NCI-H2107 (cell line): ENCODE data around the gene LRRC3B.

ENCODE experiments used
- DNase-seq: peaks from one replicate; lab custom pipeline; 2025; lab: John Stamatoyannopoulos, UW

LRRC3B gene

DNA sequence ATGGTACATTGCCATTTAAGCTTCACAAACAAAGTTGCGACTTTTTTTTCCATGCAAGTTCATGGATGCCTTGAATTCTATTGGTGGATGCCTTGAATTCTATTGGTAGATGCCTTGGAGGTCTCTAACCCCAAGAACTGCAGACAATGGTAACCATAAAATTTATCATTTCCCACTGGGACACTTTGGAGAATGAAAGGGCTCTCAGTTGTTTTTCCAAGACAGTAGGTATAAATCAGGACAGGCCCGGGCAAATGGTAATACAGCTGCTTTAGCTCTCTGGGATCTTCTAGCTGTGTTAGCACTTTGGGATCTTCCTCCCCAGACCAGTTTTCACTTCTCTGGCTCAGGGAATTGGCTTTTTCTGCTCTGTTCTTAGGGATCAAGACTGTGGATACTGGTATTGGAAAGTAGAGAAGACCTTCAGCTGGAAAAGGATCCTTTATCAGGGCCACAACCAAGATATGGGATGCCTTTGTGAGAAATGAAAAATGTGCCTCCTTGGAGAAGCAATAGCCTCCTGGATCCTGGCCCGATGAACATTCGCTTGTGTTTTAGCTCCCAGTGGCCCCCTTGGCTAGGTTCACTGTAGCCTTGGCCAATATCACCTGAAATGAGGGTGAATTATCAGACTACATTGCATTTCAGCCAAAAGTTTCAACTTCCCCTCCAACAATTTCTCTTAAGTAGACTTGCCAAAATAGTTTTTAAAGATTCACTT lies 8.3 kb downstream of the LRRC3B start:
- no peak for DNase-seq

DNA sequence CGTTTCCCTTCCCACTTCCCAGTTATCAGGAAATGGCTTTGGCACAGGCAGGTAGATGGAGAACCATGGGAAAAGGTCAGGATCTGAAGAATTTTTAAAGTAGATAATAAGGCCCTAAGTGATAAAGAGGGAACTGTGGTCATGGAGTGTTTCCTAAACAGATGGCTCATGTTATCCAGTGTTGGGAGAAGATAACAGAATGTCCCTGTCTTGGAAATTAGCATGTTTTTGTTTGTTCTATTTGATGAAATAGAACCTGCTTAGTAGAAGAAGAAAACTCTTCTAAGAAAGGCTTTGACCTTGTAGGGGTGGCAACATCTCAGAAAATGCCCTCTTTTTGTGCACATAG lies 8.8 kb downstream of the LRRC3B start:
- DNase-seq: no peak

DNA sequence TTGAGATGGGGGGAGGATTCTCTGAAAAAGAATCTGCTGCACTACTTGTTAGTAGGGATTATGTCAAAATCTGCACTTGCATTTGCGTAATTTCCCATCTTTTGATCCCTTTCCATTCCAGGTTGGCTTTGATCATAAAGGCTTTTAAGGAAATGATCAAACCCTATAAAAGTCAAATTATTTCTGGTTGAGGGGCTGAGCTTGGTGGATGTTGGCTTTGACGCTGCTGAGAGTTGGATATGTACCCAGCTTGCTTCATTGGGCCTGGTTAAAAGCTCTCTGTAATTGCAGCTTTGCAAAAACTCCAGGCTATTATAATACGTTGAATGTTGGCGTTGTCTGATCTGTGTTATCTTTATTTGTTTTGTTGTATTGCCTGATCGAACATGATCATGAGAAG lies 12.0 kb downstream of the LRRC3B start:
- DNase-seq: no peak

DNA sequence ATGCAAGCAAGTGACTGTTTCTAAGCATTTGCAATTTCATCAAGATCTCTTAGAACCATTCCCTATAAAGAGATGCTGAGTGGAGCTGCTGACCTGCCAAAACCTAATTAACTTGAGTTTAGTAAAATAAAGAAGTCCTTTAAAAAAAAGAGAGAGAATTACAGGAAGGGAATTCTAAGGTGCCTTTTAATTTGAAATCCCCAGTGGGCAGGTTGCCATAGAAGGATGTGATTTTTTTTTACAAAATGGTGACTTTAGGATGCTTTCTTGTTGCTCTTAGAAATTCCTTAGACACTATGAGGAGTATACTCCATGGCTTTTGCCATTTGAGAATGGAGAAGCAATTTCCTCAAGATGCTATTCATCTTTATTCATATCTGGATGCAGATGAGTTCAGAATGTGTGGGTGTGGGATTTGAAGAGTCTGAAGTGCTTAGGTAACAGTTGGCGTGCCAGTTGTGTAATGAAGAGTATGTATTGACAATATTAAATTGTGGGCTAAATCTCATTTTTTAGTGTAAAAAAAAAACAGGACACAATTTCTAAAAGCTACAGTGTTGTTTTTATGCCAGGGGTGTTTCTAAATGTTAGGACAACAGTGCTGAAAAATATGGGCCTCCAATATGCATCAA lies 13.6 kb downstream of the LRRC3B start:
- no peak for DNase-seq

DNA sequence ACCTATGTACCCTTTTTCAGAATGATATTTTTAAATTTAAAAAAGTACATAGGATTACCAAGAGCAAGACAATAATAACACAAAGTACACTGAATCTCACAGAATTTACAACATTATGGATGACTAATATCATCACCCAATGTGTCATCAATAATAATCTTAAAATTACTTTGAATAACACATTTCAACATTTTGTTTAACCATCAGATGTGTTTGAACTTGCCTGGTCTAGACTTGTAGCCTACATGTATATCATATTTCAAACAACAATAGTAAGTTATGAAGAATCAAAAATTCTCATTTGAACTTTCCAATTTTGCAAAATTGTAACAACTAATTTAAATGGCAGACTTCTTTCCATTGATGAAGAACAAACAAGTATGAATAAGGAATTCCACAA lies 15.1 kb downstream of the LRRC3B start:
- no peak for DNase-seq

DNA sequence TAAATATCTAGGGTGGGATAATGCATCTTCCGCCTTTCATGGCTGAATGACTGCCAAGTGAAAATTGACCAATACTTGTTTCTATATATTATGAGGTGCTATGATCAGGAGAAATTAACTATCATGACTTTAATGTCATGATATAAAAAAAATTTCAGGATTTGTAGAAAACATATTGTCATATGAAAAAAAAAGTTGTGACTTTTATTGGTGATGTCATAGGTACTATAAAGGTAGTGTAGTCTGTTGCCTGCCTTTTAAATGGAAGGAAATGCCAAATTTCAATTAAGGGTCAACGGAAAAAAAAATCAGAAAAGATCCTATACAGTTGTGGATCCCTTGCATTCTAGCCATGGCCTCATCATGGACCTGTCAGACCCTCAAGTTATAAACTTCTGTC lies 15.5 kb downstream of the LRRC3B start:
- DNase-seq: no peak

DNA sequence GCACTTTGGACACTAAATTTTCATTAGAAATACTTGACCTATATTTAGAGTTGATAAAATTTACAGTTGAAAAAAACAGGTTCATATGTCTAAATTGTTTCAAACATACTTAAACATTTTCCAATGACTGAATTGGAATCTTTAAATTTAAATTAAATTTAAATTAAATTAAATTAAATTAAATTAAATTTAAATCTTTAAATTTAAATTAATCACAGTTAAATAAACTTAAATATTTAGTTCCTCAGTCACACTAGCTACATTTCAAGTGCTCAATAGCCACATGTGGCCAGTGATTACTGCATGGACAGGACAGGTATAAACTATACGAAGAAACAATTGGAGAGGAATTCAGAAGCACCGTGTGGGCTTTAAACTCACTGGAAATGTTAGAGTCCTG lies 16.8 kb downstream of the LRRC3B start:
- DNase-seq: no peak

DNA sequence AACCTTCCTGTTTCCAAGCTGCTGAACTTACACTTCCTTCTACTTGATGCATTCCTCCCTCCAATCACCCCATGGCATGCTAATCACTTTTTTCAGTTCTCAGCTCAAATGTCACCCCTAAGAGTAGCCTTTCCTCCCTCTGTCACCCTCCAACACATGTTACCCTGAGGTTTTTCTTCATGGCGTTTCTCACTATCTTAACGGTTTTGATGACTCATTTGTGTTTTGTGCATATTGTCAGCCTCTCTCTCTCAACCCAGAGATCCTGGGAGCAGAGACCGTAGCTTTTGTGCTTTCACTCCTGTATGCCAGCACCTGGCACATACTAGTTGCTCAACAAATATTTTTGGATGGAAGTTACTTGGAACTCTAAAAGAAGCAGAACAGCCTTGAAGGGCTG lies 24.5 kb downstream of the LRRC3B start:
- DNase-seq: no peak

DNA sequence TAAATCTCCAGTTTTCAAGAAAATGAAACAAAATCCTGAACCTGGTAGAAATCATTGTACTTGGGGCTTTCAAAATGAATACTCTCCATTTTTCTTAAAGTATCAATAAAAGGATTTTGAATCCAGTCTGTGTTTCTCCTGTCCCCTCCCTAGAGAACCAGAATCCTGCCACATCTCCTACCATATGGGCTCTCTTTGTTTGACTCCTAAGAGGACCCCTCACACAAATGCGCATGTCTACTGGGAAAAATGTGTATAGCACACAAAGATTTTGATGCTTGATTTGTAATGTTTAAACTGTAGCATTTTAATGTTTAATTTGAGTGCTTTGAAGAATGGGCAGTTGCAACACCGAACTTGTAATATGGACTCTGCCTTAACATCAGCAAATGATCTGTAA lies 25.9 kb downstream of the LRRC3B start:
- no peak for DNase-seq

DNA sequence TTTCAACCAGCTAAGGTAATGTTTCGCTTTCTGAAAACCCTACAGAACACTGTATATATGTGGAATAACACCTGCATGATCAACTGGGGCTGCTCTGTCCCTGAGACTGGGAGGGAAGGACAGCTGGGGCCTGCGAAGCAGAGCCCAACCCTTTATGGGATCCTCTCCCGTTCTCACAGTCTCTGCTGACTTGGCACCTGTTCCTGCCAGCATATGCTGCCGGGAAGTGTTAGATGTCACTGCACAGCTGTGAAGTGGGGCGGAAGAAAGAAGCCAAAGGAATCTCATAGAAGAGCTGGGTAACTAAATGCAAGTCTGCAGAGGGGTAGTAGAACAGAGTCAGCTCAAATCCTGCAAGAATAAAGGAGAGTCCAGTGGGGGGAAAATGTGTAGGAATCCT lies 29.6 kb downstream of the LRRC3B start:
- no peak for DNase-seq

DNA sequence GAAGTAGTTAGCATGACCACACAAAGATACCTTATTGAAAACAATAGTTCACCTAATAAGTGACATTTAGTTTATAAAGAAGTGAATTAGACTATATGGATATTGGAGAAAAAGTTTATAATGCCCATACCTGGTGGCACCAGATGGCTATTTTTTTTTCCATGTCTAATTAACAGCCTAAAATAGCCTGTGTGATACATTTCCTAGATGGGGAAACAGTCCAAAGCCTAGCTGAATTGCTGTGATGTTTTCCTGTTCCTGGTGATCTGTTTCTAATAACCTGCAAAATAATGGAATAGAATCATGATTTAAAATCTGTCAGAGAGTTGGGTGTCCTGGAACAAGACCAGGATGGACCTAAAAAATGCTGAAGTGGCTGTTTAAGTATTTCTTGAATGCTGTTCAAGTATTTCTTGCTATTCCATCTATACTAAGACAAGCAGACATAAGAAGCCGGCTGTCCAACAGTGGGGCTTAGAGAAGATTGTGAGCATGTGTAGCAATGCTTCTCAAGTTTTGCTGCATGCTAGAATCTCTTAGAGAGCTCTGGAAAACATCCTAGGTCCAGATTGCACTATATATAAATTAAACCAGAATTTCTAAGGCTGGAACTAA lies 31.3 kb downstream of the LRRC3B start:
- no peak for DNase-seq

DNA sequence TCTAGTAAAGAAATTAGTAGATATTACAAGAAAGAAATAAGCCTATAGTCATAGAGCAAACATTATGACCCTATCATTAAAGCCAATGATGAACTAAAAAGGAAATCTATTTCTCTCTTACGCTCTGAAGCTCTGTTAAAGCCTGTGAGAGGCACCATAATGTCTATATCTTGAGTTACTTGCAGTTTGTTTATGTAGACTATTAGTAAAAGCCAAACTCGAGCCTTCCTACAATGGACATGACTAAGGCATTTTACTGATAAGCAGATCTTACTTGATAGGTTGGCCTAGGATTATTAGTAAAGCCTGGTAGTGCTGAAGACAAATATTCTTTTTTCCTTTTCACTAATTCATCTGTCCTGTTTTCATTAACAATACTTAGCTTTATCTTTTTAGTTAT lies 32.7 kb downstream of the LRRC3B start:
- DNase-seq: no peak

DNA sequence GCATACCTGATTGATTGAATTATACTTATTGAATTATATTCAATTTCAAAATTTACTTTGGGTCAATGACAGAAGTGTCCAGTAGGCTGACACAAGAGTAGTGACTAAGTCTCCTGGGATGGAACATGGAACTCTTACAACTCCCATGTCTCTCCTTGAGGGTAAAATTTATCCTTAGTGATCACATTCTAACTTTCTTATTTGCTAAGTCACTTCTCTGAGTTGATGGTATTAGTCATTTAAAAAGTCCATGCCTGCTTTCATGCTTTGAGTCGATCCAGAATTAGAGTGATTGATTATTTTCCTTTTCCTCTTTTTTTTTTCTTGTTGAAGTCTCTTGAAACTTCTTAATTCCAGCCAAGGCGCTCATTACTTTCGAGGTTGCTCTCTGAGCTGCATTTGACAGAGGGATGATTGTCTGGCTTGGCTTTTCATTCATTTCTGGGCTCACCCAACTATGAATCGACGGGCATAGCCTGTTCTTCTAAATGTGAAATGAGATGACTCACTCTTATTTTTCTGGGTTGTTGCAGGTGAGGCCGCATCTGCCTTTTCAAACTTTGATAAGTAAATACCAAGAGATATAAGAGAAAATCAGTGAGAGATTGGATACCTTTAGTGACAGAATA lies 34.9 kb downstream of the LRRC3B start:
- no peak for DNase-seq

DNA sequence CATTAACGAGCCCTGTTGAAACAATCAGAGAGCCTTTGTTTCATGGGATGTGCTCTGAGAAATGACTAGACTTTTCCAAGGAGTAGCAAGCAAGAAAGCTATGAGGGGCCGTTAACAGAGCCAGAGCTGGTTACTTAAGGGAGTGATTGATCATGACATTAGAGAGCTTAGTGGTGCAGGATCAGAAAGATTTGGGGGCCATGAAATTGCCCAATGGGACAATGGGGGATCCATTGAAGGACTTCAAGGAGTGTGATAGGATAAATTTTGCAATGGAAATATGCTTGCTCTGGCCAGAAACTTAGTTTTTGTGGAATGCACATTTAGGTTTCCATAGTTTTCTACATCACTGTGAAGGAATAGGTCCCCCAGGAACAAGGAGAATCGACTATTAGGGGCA lies 45.6 kb downstream of the LRRC3B start:
- no peak for DNase-seq

DNA sequence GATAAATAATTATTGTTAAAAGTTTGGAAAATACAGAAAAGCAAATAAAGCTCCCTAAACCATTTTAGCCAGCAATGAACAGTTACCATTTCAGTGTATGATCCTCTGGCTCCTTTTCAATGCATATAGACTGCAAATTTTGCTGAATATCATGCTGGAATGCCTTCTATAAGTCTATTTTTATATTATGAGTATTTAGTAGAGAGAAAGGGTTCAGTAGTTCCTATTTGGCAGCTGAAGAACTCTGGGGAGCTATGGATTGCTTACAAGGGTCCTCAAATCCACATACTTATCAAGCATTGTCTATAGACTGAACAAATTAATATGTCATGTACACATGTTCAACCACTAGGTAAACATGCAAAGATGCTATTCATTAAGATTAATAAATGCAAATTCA lies 46.1 kb downstream of the LRRC3B start:
- DNase-seq: no peak

DNA sequence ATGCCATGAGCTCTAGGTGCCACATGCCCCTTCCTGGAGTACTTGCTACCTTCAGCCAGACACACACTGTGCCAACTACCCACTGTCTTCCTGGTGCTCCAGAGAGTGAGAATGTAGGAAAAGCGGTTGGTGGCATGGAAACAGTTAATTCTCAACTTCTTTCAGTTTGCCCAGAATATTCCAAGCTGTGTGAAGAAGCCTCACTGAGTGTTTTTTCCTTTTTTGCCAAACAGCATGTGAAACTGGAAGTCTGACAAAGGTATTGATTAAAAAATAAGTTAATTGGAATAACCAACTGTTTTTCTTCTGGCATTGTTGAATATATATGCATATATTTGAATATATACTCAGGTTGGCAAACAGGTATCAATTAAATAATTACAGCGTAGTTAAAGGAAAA lies 52.8 kb downstream of the LRRC3B start:
- DNase-seq: no peak

DNA sequence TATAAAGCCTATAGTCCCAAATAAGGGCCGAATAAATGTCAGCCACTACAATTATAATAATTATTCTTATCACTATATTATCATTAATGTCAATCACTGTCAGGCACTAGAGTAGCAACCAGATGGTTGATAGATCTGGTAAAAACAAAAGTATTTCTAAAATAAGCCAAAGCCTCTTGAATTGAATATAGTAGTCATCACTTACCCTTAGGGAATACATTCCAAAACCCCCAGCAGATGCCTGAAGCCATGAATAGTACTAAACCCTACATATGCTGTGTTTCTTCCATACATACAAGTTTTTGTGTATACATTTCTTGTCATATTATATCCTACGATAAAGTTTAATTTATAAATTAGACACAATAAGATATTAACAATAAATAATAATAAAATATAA lies 59.1 kb downstream of the LRRC3B start:
- DNase-seq: no peak

DNA sequence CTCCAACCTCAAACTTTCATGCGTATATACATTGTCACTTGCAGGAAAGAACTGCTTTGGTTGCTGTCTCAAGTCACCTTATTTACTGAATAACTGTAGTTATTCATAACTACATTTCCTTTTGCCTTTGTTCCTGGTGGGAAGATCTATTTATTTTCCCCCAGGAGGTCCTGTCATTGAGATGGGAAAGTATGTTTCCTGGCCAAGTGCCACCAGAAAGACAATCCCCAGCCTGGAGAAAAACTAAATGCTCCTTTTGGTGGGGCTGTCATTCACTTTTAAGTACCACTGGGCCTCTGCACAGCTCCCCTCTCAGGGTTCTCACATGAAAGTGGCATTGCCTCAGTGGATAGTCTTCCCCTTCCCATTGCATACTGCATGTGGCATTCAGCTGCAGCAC lies 59.8 kb downstream of the LRRC3B start:
- DNase-seq: no peak

DNA sequence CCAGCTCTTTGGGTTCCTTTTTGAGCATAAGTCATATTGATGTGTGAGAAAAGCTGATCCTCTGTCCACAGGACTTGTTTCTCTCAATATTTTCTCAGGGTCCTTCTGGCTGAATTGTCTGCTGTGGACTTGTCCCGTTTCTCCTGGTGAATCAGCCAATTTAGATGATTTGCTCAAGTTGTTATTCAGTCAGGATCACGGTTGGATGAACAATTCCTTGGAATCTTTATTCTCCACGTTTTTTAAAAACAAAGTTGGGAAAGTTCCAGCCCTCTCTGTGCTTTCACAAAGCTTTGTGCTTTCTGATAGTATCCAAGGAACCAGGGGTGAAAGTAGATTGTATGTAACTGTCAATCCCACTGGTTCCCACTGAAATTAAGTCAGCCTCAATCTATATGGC lies 61.3 kb downstream of the LRRC3B start:
- no peak for DNase-seq

DNA sequence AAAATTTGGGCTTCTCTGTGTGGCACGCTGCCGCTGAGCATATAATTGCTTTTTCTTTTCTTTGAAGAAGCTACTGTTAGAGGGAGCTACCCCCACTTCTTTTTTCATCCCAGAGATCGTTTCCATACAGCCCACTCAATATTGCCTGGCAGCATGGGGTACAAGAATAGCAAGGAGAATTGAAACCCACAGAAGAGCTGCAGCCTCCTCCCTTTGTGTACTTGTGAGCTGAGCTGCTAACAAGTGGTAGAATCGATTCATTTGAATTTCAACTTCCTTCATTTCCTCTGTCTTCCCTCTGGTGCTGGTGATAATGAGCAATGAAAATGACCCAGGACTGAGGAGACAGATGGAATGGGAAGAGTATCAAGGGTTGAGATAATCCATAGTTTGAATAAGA lies 64.9 kb downstream of the LRRC3B start:
- DNase-seq: no peak

DNA sequence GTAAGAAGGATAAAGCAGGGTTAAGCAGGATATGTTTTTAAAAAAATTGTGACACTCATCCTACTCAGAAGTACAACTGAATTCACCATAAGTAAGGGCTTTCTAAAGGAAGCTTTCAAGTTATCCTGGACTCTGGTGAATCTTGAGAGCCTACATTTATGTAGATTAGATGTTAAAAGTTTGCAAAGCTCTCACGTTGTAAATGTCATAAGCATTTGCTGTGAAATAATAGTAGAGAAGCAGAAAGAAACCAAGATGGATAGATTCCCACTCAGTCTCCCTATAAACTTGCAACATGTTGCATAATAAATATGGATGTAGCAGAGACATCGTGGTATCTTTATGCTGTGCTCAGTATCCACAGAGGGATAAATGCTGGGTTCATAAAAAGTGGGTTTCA lies 77.0 kb downstream of the LRRC3B start:
- DNase-seq: no peak

DNA sequence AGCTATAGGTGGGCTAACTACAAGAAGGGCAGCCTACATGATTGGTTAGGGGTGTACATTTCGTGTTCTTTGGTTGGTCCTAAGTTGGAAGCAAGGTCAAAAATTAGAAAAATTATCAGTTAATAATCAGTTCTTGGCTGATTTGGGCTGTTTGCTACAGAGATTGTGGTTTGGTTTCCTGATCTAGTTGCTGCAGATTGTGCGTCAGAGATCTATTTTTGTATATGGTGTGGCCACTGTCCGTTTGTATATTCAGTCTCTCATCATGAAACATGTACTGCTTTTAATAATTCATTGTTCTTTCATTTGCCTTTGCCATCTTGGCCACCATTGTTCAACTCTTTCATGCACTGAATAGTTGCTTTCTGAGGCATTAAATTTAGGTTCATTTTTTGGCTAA lies 80.9 kb downstream of the LRRC3B start:
- no peak for DNase-seq

DNA sequence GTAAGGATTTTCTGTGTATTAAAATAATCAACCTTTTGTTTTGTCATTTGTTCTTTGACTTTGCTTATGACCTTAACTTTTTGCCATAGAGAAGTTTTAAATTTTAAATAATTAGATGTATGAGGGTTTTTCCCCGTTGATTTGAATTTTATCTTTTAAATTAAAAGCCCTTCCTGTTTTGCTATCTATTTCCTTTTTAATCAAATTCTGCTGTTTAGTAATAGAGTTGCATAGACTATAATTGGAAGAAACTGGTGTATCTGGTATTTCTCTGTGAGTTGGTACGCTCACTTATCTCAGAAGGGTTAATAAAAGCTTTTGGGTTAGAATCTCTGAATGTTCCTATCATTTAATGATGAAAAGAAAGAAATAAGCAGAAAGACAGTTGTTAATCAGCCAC lies 82.2 kb downstream of the LRRC3B start:
- DNase-seq: no peak
